BJ (cell line): ENCODE measurements around the gene PRMT1. TPM values are rescaled to one million over a fixed set of nuclear protein-coding genes. Genes with fewer than 3 reads are reported as not detected.

Experiments used
- CTCF ChIA-PET: fragments of 350-600 bp; formaldehyde crosslinking; extraction: SDS; loops from one replicate; lab custom pipeline; 2021; ENCODE audit warnings: antibody characterized with exemption, inconsistent platforms; lab: Yijun Ruan, JAX
- POLR2A ChIA-PET: fragments of 300-600 bp; sonication (Branson Sonifier 250); formaldehyde crosslinking; extraction: SDS; loops from one replicate; lab custom pipeline; 2021; ENCODE audit warnings: antibody characterized with exemption; lab: Charles Lee
- DNase-seq: peaks from one replicate; pipeline ENCODE4 v3.0.0-alpha.2; 2011; ENCODE audit warnings: low read depth
- H3K27me3 ChIP-seq: 2 replicates; pipeline ENCODE4 v1.6.0; 2011; ENCODE audit warnings: low read length; ENCODE audit not compliant: control insufficient read depth, insufficient read depth
- H3K36me3 ChIP-seq: 2 replicates; pipeline ENCODE4 v1.5.1; 2011; ENCODE audit warnings: low read length; ENCODE audit not compliant: control insufficient read depth, insufficient read depth
- H3K4me3 ChIP-seq: 2 replicates; pipeline ENCODE4 v1.5.1; 2011; ENCODE audit warnings: low read depth, mild to moderate bottlenecking, control low read depth, low read length
- polyA plus RNA-seq: library from polyadenylated mRNA; depleted of rRNA; stranded (reverse); fragments of >200 nt; gene quantifications from 2 replicates; pipeline ENCODE4 v1.2.3, GENCODE V29; 2011
- TF ChIP-seq, protein P1 (sequence below): IDR thresholded peaks from 2 replicates; pipeline ENCODE4 v1.5.1; 2011; ENCODE audit warnings: low read depth, mild to moderate bottlenecking, control low read depth, inconsistent platforms, low read length, moderate library complexity; ENCODE audit not compliant: insufficient read depth

The PRMT1 gene
- polyA plus RNA-seq, 1 experiment = 372 TPM

DNA sequence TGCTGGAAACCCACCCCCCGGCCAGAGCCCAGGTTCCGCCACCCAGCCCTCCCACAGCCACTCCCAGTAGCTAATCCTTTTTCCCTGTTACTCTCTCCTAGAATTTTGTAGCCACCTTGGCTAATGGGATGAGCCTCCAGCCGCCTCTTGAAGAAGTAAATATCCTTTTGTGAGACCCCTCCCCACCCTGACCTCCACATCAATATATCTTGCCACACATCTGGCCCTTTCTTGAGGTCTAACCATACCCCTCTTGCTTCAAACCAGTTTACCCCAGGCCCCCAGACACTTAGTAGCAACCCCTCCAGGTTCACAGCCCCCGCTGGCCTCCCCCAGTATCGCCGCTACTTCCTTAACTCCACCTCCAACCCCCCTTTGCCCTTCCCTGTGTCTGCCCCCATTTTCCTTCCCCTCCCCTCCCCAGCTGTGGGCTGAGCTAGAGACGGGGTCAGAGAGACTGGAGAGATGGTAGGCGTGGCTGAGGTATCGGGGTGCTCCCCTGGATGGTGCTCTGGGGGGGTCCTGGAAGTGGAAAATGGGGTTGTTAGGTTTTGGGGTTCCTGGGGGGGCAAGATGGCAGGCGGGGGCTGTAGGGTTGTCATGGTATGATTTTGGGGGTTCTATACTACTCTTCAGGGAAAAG is 2.8 kb downstream of the PRMT1 start:
- DNase-seq = no peak
- TF ChIP-seq, protein P1, sequence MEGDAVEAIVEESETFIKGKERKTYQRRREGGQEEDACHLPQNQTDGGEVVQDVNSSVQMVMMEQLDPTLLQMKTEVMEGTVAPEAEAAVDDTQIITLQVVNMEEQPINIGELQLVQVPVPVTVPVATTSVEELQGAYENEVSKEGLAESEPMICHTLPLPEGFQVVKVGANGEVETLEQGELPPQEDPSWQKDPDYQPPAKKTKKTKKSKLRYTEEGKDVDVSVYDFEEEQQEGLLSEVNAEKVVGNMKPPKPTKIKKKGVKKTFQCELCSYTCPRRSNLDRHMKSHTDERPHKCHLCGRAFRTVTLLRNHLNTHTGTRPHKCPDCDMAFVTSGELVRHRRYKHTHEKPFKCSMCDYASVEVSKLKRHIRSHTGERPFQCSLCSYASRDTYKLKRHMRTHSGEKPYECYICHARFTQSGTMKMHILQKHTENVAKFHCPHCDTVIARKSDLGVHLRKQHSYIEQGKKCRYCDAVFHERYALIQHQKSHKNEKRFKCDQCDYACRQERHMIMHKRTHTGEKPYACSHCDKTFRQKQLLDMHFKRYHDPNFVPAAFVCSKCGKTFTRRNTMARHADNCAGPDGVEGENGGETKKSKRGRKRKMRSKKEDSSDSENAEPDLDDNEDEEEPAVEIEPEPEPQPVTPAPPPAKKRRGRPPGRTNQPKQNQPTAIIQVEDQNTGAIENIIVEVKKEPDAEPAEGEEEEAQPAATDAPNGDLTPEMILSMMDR = no peak
- no peak overlapping the region for H3K4me3 ChIP-seq
- ChIA-PET CTCF (interaction anchor here (0.6 to 5.0 kb wide), 7 partner anchors 9 to 130 kb away, joined by 3 to 41 read pairs (median 4); partner anchors contain the start of genes ADM5 and CPT1C), POLR2A (no interaction called here)
- peaks cover 18% of the 10 kb centered on the region for H3K36me3 ChIP-seq
- H3K27me3 ChIP-seq = no peaks in the 10 kb centered on the region

DNA sequence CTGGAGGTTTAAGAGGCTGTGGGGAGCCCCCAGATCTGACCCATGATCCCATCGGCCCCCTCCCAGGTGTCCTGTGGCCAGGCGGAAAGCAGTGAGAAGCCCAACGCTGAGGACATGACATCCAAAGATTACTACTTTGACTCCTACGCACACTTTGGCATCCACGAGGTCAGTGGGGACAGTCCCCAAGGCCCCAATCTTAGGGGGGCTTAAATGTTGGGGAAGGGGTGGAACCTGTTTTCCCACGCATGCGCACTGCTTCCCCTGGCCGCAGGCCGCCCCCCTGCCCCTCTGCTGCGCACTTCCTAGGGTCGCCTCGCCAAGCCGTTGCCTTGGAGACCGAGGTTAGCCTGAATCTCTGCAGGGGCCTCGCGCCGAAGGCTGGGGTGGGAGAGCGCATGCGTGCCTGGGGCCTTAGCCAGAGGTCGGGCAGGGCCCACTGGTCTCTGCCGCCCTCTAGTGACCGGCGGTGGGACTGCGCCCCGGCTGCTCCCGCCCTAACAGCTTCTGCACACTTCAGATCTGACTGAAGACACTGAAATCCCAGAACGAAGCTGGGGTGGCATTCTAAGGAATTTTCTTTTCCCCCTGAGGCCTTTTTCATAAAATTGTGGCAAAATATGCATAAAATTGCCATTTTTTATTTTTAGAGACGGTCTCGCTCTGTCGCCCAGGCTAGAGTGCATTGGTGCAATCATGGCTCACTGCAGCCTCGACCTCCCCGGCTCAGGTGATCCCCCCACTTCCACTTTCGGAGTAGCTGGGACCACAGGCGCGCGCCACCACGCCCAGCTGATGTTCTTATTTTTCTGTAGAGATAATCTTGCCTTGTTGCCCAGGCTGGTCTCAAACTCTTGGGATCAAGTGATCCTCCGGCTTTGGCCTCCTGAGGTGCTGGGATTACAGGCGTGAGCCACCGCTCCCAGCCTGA is 3.6 kb downstream of the PRMT1 start:
- TF ChIP-seq, protein P1 = peak; percentile 100
- CTCF ChIA-PET = interaction anchor here (0.6 to 5.0 kb wide), 16 partner anchors 9 to 192 kb away, joined by 3 to 41 read pairs (median 4); partner anchors contain the start of genes ADM5, CPT1C, FUZ and RRAS
- Histone ChIP-seq H3K36me3 (peaks cover 22% of the 10 kb centered on the region), H3K27me3 (no peaks in the 10 kb centered on the region), H3K4me3 (no peak overlapping the region)
- no peak for DNase-seq
- POLR2A ChIA-PET = no interaction called here

- DNase-seq = no peak
- H3K27me3 ChIP-seq = no peaks in the 10 kb centered on the region
- CTCF ChIA-PET = interaction anchor here (1.1 to 5.0 kb wide), 6 partner anchors 7 to 193 kb away, joined by 3 to 41 read pairs (median 5); partner anchors contain the start of genes ADM5 and CPT1C
- no peak overlapping the region for H3K4me3 ChIP-seq
- POLR2A ChIA-PET = no interaction called here
- TF ChIP-seq, protein P1 = no peak
- H3K36me3 ChIP-seq = peaks cover 30% of the 10 kb centered on the region
Measured at GRCh38 chr19:49681830-49682229, 4.8 kb downstream of the PRMT1 start.

- CTCF ChIA-PET = interaction anchor here (5.0 kb wide), 1 partner anchor 7 kb away, joined by 41 read pairs; the partner anchor contains the start of genes ADM5 and CPT1C
- POLR2A ChIA-PET = no interaction called here
- no peak overlapping the region for H3K4me3 ChIP-seq
- H3K27me3 ChIP-seq = no peaks in the 10 kb centered on the region
- TF ChIP-seq, protein P1 = no peak
- no peak for DNase-seq
- H3K36me3 ChIP-seq = peaks cover 30% of the 10 kb centered on the region
Measured at GRCh38 chr19:49682274-49682673, 5.2 kb downstream of the PRMT1 start.

- Histone ChIP-seq H3K27me3 (no peaks in the 10 kb centered on the region), H3K36me3 (peaks cover 34% of the 10 kb centered on the region), H3K4me3 (no peak overlapping the region)
- ChIA-PET POLR2A (no interaction called here), CTCF (interaction anchor here (0.6 to 1.4 kb wide), 4 partner anchors 11 to 323 kb away, joined by 3 read pairs; no protein-coding TSS in a partner anchor)
- DNase-seq = no peak
- TF ChIP-seq, protein P1 = no peak
Measured at GRCh38 chr19:49683814-49684250, 6.8 kb downstream of the PRMT1 start.
